K562 (cell line): ENCODE data around the gene FLRT1. TPM values are rescaled to one million over a fixed set of nuclear protein-coding genes. Genes with fewer than 3 reads are reported as not detected.
A peak's percentile ranks its signal among the peaks of the same experiment; 100 is the strongest.

ENCODE experiments used
- ATAC-seq: fragments of 200-7000 bp; cut with Tn5 transposase; 3 replicates; pipeline ENCODE4 v1.9.1; 2020; ENCODE audit warnings: moderate library complexity
- BruUV-seq: library from RNA; stranded (reverse); fragments of 400-500 nt; replicated peaks from 2 replicates; lab custom pipeline; 2021; lab: Mats Ljungman, UMichigan
- CTCF ChIA-PET: fragments of 300-600 bp; formaldehyde crosslinking; extraction: SDS; loops from one replicate; lab custom pipeline; 2021; ENCODE audit warnings: low intra/inter-chr PET ratio; lab: Yijun Ruan, JAX
- POLR2A ChIA-PET: fragments of 300-600, 350-650 bp; sonication (Branson Sonifier 250); formaldehyde crosslinking; extraction: SDS; loops from one replicate; lab custom pipeline; 2021; ENCODE audit warnings: antibody characterized with exemption, inconsistent platforms; lab: Yijun Ruan, JAX
- DNase-seq, 4 experiments: peaks; one replicate each; pipeline versions ENCODE4 v3.0.0 to v3.0.0-alpha.2; 2011 to 2018; ENCODE audit warnings: low spot score in 3 of 4, mixed read lengths in 3 of 4; ENCODE audit errors: extremely low read depth in 1 of 4
- FAIRE-seq: peaks from 2 replicates; lab custom pipeline; 2011; peaks lifted over from hg19 to GRCh38; lab: Jason Lieb, UNC
- H2AFZ ChIP-seq: 2 replicates; pipeline ENCODE4 v1.6.0; 2011; ENCODE audit warnings: low read depth, low read length, control low read depth, inconsistent platforms
- H3K27ac ChIP-seq: fragments of 200-600 bp; 3 replicates; pipeline ENCODE4 v1.8.0; 2011; ENCODE audit warnings: low read depth, mild to moderate bottlenecking, control low read depth, inconsistent platforms, low read length, moderate library complexity, mixed read lengths; ENCODE audit errors: extremely low read depth
- H3K27me3 ChIP-seq, 2 experiments: fragments of 300-600 bp in 1 of 2; 2 replicates in 1 of 2; 3 replicates in 1 of 2; pipeline versions ENCODE4 v1.6.0 to v1.8.0; 2011; ENCODE audit warnings: inconsistent platforms in 2 of 2, low read length in 2 of 2, mild to moderate bottlenecking in 1 of 2, mixed read lengths in 1 of 2, moderate library complexity in 1 of 2; ENCODE audit not compliant: control insufficient read depth in 2 of 2, insufficient read depth in 2 of 2
- H3K36me3 ChIP-seq: fragments of 300-600 bp; 3 replicates; pipeline ENCODE4 v1.8.0; 2011; ENCODE audit warnings: mild to moderate bottlenecking, low read length, inconsistent platforms; ENCODE audit not compliant: control insufficient read depth, insufficient read depth
- H3K4me1 ChIP-seq, 2 experiments: fragments of 200-600 bp in 1 of 2; replicated peaks in 1 of 2; 2 replicates in 1 of 2; 3 replicates in 1 of 2; pipeline versions ENCODE4 v1.5.1 to v1.8.0; 2011; ENCODE audit warnings: inconsistent platforms in 2 of 2, low read length in 2 of 2, mild to moderate bottlenecking in 1 of 2, mixed read lengths in 1 of 2, moderate library complexity in 1 of 2; ENCODE audit not compliant: control insufficient read depth in 2 of 2, insufficient read depth in 2 of 2
- H3K4me2 ChIP-seq: 2 replicates; pipeline ENCODE4 v1.6.1; 2011; ENCODE audit warnings: low read length, control low read depth, inconsistent platforms, mixed read lengths; ENCODE audit not compliant: insufficient read depth
- H3K4me3 ChIP-seq: fragments of 200-600 bp; sonication (generic), shearing (Covaris generic); 2 replicates; pipeline ENCODE4 v1.5.1; 2016; ENCODE audit warnings: control low read depth, inconsistent platforms
- H3K79me2 ChIP-seq: fragments of 200-600 bp; 3 replicates; pipeline ENCODE4 v1.8.0; 2011; ENCODE audit warnings: low read length, inconsistent platforms; ENCODE audit not compliant: control insufficient read depth, insufficient read depth
- H3K9ac ChIP-seq, 2 experiments: 2 replicates each; pipeline versions ENCODE4 v1.6.0 to v1.6.1; 2011; ENCODE audit warnings: low read depth in 2 of 2, low read length in 2 of 2, control low read depth in 1 of 2, inconsistent platforms in 1 of 2, mild to moderate bottlenecking in 1 of 2, mixed read lengths in 1 of 2; ENCODE audit not compliant: insufficient read depth in 1 of 2
- H3K9me1 ChIP-seq: one replicate; pipeline ENCODE4 v1.6.0; 2011; ENCODE audit warnings: inconsistent platforms, mild to moderate bottlenecking, low read length, moderate library complexity; ENCODE audit not compliant: control insufficient read depth, insufficient read depth
- H3K9me3 ChIP-seq: replicated peaks from 2 replicates; pipeline ENCODE4 v1.5.1; 2011; ENCODE audit warnings: low read depth, low read length, inconsistent platforms; ENCODE audit not compliant: control insufficient read depth, insufficient read depth
- H4K20me1 ChIP-seq: replicated peaks from 2 replicates; pipeline ENCODE4 v1.6.1; 2011; ENCODE audit warnings: low read length, inconsistent platforms, mixed read lengths; ENCODE audit not compliant: control insufficient read depth, insufficient read depth
- BCOR ChIP-seq: fragments of 450-650 bp; IDR thresholded peaks from 2 replicates; pipeline ENCODE4 v1.6.1; 2016
- DNMT1 ChIP-seq: fragments of 450-650 bp; IDR thresholded peaks from 2 replicates; pipeline ENCODE4 v1.6.1; 2016; ENCODE audit warnings: antibody characterized with exemption, mild to moderate bottlenecking
- ESRRA ChIP-seq: fragments of 450-650 bp; IDR thresholded peaks from 2 replicates; pipeline ENCODE4 v1.6.1; 2014; ENCODE audit warnings: low read depth, mild to moderate bottlenecking, moderate library complexity, borderline replicate concordance
- MCM5 ChIP-seq: fragments of 450-650 bp; IDR thresholded peaks from 2 replicates; pipeline ENCODE4 v1.6.1; 2016; ENCODE audit warnings: low read depth
- MEF2D ChIP-seq: conservative IDR thresholded peaks from 2 replicates; pipeline ENCODE4 v1.6.1; 2016; ENCODE audit warnings: low read depth, missing genetic modification characterization, missing compliant biosample characterization
- REST ChIP-seq, 2 experiments: fragments of 450-650 bp; formaldehyde crosslinking in 1 of 2; IDR thresholded peaks; 2 replicates each; pipeline versions ENCODE4 v1.4.0 to v1.6.1; 2014 to 2020; ENCODE audit warnings: mild to moderate bottlenecking in 2 of 2, borderline replicate concordance in 1 of 2, low read depth in 1 of 2
- ZNF280A ChIP-seq: fragments of 450-650 bp; IDR thresholded peaks from 2 replicates; pipeline ENCODE4 v1.6.1; 2018; ENCODE audit warnings: mild to moderate bottlenecking, low read depth; ENCODE audit not compliant: partially characterized antibody
- WGBS: fragments of 100-300 bp; shearing (Covaris generic); methylation state at CpG from one replicate; pipeline ENCODE4 v1.1.6; 2016; ENCODE audit warnings: low coverage, mixed read lengths; ENCODE audit not compliant: insufficient coverage; ENCODE audit errors: missing lambda C conversion rate; 5-methylcytosine and 5-hydroxymethylcytosine counted together
- in situ Hi-C: fragments of 300-500 bp; cut with MboI; formaldehyde crosslinking; loops from 4 replicates; pipeline ENCODE4 v1.15.0; 2018; ENCODE audit warnings: inconsistent platforms, mixed read lengths
- intact Hi-C: fragments of 100-400 bp; cut with micrococcal nuclease; formaldehyde crosslinking; loops from 2 replicates; pipeline ENCODE4 v1.14.2; 2022
- polyA plus RNA-seq, 8 experiments: library from polyadenylated mRNA; depleted of rRNA in 4 of 8; stranded (reverse) in 5 of 8; unstranded in 3 of 8; fragments of >200 nt; fragmentation: Nextera tagmentation in 2 of 8; fragmentation: Illumina TruSeq in 1 of 8; extraction: Ambion mirVana in 2 of 8; extraction: Trizol in 1 of 8; gene quantifications; 2 replicates each; pipeline versions ENCODE4 v1.2.1 to v1.2.3, GENCODE V29; 2011 to 2014; ENCODE audit warnings: inconsistent platforms in 1 of 8, missing spikeins in 1 of 8
- total RNA-seq, 7 experiments: library from RNA; depleted of rRNA in 6 of 7; stranded (reverse); fragments of >200 nt in 6 of 7; fragmentation: Illumina TruSeq in 2 of 7; extraction: Trizol in 2 of 7; gene quantifications; 2 replicates each; pipeline versions ENCODE4 v1.2.1 to v1.2.3, GENCODE V29; 2011 to 2021; ENCODE audit warnings: low replicate concordance in 1 of 7

FLRT1 gene
- total and polyA plus RNA-seq, 9 of the 15 experiments (the other 6 are each of a cell fraction or from before 2014, with no cell fraction given) = not detected

- peak; percentile 34; the same call in 1 of the 2 replicates for TF ChIP-seq ESRRA
- peak; percentile 48 for TF ChIP-seq BCOR
Measured at GRCh38 chr11:64069401-64070313, 33.9 kb downstream of the FLRT1 start (continued).

GRCh38 chr11:64070314-64070681, 34.6 kb downstream of the FLRT1 start:
- no peak overlapping the region for H3K27ac ChIP-seq
- TF ChIP-seq MCM5 = no peak
- no peak for TF ChIP-seq MEF2D
- TF ChIP-seq DNMT1 = no peak
- no peak for TF ChIP-seq REST (IDR thresholded peaks at IDR 0.05; ENCODE audit: borderline replicate concordance)
- TF ChIP-seq REST (CRISPR knock-in tag; IDR thresholded peaks at IDR 0.05; ENCODE audit: low read depth) = no peak
- TF ChIP-seq ZNF280A = no peak
- FAIRE-seq = no peak
- ATAC-seq = no peak
- peaks cover 6 to 46% of the 10 kb centered on the region in 2 experiments; a peak in 4 of 5 replicates for H3K4me1 ChIP-seq
- no peaks in the 10 kb centered on the region for H3K9me1 ChIP-seq
- no peak overlapping the region for H3K4me2 ChIP-seq
- no peaks in the 10 kb centered on the region for H3K79me2 ChIP-seq
- no TSS peak for BruUV-seq
- H3K4me3 ChIP-seq = no peak overlapping the region
- intact Hi-C loops (no loop called here), in situ Hi-C loops (no loop called here)
- H4K20me1 ChIP-seq = peaks cover 31% of the 10 kb centered on the region
- H3K36me3 ChIP-seq = no peaks in the 10 kb centered on the region
- H3K27me3 ChIP-seq = no peaks in the 10 kb centered on the region
- DNase-seq = no peak
- H2AFZ ChIP-seq = no peak overlapping the region
- no peak overlapping the region for H3K9ac ChIP-seq
- 63% methylated on average over 9 of the region's 12 CpGs for WGBS
- CTCF ChIA-PET = no interaction called here
- POLR2A ChIA-PET = interaction anchor here (0.7 to 1.0 kb wide), 3 partner anchors 40 to 197 kb away, joined by 3 read pairs; no protein-coding TSS in a partner anchor
- H3K9me3 ChIP-seq = no peaks in the 10 kb centered on the region
